Keratinocyte (primary cell): ENCODE results near the gene SLC2A9.

Experiments used
- CTCF ChIP-seq, 3 experiments: IDR thresholded peaks in 1 of 3; conservative IDR thresholded peaks in 1 of 3; optimal IDR thresholded peaks in 1 of 3; 2 replicates in 2 of 3; 3 replicates in 1 of 3; pipeline versions ENCODE3 to v1.5.1; 2011; ENCODE audit warnings: low read length in 3 of 3, mild to moderate bottlenecking in 3 of 3, moderate library complexity in 2 of 3, control low read depth in 1 of 3, inconsistent platforms in 1 of 3; ENCODE audit not compliant: insufficient read depth in 2 of 3; ENCODE audit errors: extremely low read depth in 1 of 3
- EZH2 ChIP-seq: IDR thresholded peaks from one replicate; pipeline ENCODE4 v1.6.1; 2012; ENCODE audit warnings: inconsistent platforms, mild to moderate bottlenecking, low read length, moderate library complexity

DNA sequence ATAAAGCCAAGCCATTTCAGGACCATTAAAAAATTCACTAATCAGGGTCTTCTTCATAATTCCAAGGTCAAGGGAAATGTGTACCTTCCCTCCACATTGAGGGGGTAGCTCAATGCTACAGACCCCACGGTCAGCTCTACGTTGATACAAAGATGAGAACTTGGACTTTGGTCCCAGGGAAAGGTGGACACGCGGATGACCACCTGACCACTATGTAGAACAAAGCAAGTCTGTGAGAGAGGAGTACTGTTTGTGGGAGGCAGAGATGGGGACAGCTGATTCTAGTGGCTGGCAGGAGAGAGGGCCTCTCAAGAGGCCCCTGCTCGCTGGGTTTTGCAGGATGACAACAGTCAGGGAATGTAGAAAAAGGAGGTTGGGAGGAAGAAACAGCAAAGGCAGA, 58.0 kb downstream of the SLC2A9 start:
- no peak for TF ChIP-seq CTCF (optimal IDR thresholded peaks at IDR 0.05 in 1 of 3, IDR thresholded peaks at IDR 0.05 in 1 of 3, conservative IDR thresholded peaks at IDR 0.05 in 1 of 3; ENCODE audit: extremely low read depth in 1 of 3, insufficient read depth in 2 of 3, low read length in 3 of 3)
- no peak for TF ChIP-seq EZH2
